Stimulated activated CD8-positive, alpha-beta memory T cell treated with anti-CD3 and anti-CD28 coated beads, Interleukin-2, amount 100 ng/mL, for 1 hour (primary cell): ENCODE measurements around the gene IQGAP1.
A peak's percentile ranks its signal among the peaks of the same experiment; 100 is the strongest.
"Not testable (repeated sequence)": the region's sequence is repeated elsewhere in the genome, so short reads cannot be mapped to it uniquely, and the experiment has no call there.

ENCODE experiments used
- DNase-seq, 2 donors: peaks; one replicate each; pipeline ENCODE4 v3.0.0-alpha.2; 2020; ENCODE audit warnings: low read depth in 2 of 2

Gene IQGAP1

DNA sequence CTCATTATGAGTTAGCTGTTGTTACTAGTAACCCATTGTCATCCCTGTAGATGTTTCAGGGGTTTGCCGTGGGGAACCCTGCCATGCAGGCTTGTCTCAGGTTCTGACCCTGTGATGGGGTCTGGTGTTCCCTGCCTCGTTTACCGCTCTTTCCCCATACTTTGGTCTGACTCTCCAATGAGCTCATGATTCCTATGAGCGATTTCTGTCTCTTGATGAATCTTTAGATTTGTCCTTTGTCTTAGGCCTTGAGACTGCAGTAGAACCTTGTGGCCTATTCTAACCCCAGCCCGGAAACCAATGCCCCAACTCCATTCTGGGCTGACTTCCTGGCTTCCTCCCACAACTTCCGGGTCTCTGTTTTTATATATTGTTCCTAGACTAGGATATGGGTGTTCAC is 11.3 kb upstream of the IQGAP1 start:
- DNase-seq, result peak in 1 of 2 donors; percentile 37

DNA sequence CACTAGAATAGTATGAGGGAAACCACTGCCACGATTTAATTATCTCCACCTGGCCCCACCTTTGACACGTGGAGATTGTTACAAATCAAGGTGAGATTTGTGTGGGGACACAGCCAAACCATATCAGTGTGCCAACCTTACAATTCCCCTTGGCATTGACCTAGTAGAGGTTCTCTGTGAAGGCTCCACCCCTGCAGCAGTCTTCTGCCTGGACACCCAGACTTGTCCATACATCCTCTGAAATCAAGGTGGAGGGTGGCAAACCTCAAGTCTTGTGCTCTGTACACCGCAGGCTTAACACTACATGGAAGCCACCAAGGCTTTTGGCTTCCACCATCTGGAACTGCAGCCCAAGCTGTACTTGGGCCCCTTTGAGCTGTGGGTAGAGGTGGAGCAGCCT is 8.8 kb upstream of the IQGAP1 start:
- DNase-seq, result no peak

DNA sequence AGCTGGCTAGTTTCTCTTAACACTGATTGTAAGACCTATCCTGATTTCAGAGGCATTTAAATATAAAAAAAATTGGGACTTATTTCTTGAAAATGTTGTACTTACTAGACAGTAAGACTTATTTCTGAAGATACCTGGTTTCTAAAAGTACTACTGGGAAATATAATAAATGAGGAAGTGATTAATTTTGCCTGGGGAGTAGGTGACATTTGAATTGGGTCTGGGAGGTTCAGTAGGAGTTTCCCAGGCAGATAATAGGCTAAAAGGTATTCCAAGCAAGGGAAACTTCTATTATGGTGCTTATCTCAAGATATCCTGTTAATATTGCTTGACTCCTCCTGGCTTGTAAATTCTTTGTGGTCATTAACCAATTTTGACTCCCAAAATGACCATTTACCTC is 6.5 kb upstream of the IQGAP1 start:
- no peak for DNase-seq

- DNase-seq, result no peak
Observed at GRCh38 chr15:90382320-90382719, 5.7 kb upstream of the IQGAP1 start.

- no peak for DNase-seq
Observed at GRCh38 chr15:90386221-90386620, 1.8 kb upstream of the IQGAP1 start.

- peak; percentile 22 to 40 for DNase-seq
Observed at GRCh38 chr15:90388462-90389380, 679 bp downstream of the IQGAP1 start.

DNA sequence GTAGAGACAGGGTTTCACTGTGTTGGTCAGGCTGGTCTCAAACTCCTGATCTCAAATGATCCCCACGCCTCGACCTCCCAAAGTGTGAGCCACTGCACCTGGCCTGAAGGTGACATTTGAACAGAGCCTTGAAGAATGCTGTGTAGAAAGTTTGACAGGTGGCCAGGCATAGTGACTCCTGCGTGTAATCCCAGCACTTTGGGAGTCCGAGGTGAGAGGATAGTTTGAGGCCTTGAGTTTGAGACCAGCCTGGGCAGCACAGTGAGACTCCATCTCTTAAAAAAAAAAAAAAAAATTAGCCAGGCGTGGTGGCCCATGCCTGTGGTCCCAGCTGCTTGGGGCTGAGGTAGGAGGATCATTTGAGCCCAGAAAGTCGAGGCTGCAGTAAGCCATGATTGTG is 1.5 kb downstream of the IQGAP1 start:
- DNase-seq, result no peak

- DNase-seq, result no peak
Observed at GRCh38 chr15:90393040-90393439, 5.0 kb downstream of the IQGAP1 start.

DNA sequence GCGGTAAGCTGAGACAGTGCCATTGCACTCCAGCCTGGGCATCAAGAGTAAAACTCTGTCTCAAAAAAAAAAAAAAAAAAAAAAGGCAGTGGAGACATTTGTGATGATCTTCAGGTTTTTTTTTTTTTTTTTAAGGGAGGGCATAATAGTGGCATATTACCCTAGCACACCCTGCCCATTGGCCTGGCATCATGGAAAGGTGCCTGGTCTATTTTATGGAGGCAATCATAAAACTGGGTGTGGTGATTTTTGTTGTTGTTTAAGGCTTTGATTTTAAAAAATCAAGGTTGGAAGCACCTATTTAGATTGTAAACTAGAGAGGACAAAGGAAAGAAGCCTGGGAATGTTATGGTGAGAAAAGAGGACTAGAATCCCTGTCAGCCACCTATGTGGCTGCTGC is 6.0 kb downstream of the IQGAP1 start:
- no peak for DNase-seq

DNA sequence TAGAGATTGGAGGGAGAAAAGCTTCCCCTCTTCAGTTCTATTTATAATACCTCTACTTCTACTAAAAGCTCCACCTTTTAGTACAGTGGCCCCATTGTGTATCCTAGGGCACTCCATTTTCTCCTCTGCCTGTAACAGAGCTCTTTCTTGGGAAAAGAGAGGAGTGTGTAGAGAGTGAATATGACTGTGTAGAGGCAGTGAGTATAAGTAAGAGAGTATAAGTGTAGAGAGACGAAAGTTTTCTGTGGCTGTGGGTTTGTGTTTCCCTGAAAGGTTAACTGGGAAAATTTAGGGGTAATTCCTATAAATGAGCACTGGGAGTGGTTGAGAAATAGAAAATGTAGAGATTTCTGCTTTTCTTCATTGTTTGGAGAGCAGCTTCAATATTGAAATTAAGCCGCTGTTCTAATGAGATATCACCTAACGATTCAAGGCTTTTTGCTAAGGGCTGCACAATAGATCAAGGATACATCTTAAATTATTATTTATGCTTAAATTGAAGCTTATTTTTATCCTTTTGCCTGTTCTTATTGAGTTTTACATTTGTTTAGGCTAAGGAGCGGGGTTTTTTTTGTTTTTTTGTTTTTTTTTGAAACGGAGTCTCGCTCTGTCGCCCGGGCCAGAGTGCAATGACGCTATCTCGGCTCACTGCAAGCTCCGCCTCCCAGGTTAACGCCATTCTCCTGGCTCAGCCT is 6.9 kb downstream of the IQGAP1 start:
- no peak for DNase-seq

DNA sequence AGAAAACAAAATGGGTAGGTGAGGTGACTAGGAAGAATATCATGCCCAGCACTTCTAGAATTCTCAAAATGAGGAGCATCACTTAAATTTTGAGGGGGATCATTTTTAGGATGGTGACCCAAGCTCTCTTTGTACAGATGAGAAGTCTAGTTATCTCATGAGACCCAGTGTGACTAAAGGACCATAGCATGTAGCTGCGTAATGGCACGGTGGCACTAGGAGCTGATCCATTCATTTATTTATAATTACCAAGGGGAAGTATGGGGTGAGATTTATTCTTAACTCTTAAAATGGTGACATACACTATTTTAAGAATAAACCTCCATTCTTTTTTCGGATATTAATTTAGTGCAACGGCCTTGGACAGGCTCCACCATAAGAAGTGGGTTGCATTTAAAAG is 8.3 kb downstream of the IQGAP1 start:
- DNase-seq, result no peak

DNA sequence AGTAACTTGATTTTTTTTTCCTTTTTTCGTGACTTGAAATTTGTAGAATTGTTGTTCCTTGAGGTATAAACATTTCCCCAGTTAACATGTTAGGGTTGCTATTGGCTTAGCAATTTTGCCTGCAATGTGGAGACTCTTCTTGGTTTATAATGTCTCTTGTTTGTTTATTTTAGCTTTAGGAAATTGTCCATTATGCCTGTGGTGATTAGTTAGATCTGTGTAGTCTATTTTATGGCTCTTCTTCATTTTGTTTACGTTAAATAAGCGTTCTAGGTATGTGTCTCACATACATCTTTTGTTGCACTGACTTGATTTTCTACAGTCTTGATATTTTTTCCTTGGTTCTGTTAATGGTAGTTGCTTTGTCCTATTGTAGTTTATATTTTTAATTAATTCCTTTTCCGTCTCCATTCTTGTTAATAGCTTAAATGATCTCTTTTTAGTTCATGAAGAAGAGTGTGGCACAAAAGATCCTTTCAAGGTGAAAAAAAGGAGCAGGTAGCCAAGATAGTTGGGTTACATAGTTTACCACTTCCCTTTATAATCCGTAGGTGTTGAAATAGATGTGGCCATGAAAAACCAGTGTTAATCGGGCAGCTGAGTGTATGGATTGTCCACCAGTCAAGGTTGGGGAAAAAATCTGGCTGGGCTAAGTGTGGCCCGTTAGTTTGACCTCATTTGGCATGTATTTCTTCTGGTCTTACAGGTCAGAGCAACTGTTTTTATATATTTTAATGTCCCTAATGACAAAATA is 12.1 kb downstream of the IQGAP1 start:
- DNase-seq, result no peak

GRCh38 chr15:90400759-90401314 is 12.8 kb downstream of the IQGAP1 start:
- DNase-seq, result peak; percentile 27 to 33

GRCh38 chr15:90401495-90401894 is 13.5 kb downstream of the IQGAP1 start:
- no peak for DNase-seq

DNA sequence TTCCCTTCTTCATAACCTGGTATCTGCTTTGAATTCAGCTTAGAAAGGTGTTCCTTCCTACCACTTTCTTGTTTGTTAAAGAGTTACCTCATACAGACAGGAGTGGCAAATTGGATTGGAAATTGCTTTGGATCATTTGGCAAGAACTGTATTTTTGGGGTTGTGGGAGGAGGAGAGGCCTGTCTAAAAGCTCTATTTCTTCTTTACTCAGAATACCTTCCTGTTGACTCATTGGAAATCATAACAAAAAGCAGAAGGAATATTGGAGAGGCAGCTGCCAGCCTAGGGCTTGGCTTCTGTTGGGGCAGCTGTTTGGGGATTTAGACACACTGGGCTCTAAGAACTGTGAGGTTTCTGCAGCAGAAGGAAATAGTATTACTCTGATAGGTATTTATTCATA is 14.2 kb downstream of the IQGAP1 start:
- DNase-seq, result no peak

DNA sequence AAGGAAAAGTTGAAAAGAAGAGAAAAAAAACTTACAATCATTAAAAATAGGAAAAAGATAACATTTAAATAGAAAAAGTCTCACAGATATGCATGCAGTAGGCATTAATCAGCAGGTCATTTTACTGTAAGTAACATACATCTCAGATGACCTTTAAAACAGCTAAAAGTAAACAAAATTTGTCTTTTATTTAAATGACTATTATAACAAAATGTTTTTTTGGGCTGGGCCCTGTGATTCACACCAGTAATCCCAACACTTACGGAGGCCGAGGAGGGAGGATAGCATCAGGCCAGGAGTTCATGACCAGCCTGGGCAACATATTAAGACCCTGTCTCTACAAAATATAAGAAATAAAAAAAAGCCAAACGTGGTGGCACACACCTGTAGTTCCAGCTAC is 14.7 kb downstream of the IQGAP1 start:
- no peak for DNase-seq

GRCh38 chr15:90405055-90405607 is 17.1 kb downstream of the IQGAP1 start:
- DNase-seq, result no peak

GRCh38 chr15:90407336-90407735 is 19.3 kb downstream of the IQGAP1 start:
- DNase-seq, result no peak

GRCh38 chr15:90407871-90408317 is 19.9 kb downstream of the IQGAP1 start:
- DNase-seq, result no peak

- DNase-seq, result no peak
Observed at GRCh38 chr15:90408657-90409056, 20.6 kb downstream of the IQGAP1 start.

DNA sequence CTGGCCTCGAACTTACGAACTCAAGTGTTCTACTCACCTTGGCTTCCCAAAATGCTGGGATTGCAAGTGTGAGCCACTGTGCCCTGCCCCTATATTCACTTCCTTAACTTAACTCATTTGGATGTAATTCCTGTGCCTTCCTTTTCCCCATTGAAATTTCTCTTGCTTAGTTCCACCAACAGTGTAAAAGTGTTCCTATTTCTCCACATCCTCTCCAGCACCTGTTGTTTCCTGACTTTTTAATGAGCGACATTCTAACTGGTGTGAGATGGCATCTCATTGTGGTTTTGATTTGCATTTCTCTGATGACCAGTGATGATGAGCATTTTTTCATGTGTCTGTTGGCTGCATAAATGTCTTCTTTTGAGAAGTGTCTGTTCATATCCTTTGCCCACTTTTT is 21.5 kb downstream of the IQGAP1 start:
- not testable (repeated sequence) for DNase-seq

GRCh38 chr15:90410316-90410715 is 22.3 kb downstream of the IQGAP1 start:
- DNase-seq, result not testable (repeated sequence)
